C4-2B (cell line): Measurements from ENCODE around the gene ALKBH7.

Source experiments
- ZFX ChIP-seq: fragments of 450-650 bp; IDR thresholded peaks from 2 replicates; pipeline ENCODE4 v1.6.1; 2017
- TF ChIP-seq, protein P1 (sequence below): fragments of 450-650 bp; conservative IDR thresholded peaks from 2 replicates; pipeline ENCODE4 v1.5.1; 2017; ENCODE audit warnings: mild to moderate bottlenecking

DNA sequence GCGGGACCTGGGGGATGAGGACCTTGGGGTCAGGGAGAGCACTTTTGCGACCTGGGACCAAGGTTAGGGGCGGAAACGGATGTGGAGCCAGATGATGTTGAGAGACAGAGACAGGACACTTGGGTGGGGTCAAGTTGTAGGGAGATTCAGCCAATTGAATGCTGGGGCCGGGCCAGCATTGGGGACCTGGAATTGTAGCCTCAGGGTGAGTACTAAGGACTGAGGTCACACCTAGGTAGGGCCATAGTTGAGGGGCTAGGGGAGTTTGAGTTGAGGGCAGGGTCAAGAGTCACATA, 1.2 kb downstream of the ALKBH7 start:
- TF ChIP-seq, protein P1, sequence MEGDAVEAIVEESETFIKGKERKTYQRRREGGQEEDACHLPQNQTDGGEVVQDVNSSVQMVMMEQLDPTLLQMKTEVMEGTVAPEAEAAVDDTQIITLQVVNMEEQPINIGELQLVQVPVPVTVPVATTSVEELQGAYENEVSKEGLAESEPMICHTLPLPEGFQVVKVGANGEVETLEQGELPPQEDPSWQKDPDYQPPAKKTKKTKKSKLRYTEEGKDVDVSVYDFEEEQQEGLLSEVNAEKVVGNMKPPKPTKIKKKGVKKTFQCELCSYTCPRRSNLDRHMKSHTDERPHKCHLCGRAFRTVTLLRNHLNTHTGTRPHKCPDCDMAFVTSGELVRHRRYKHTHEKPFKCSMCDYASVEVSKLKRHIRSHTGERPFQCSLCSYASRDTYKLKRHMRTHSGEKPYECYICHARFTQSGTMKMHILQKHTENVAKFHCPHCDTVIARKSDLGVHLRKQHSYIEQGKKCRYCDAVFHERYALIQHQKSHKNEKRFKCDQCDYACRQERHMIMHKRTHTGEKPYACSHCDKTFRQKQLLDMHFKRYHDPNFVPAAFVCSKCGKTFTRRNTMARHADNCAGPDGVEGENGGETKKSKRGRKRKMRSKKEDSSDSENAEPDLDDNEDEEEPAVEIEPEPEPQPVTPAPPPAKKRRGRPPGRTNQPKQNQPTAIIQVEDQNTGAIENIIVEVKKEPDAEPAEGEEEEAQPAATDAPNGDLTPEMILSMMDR, result no peak
- no peak for TF ChIP-seq ZFX
